Cortex of kidney (tissue), 1 donor: ENCODE results near the gene MAMLD1.
A peak's percentile ranks its signal among the peaks of the same experiment; 100 is the strongest.

Source experiments
- DNase-seq: peaks from one replicate; lab custom pipeline; 2025; lab: John Stamatoyannopoulos, UW

The MAMLD1 gene

DNA sequence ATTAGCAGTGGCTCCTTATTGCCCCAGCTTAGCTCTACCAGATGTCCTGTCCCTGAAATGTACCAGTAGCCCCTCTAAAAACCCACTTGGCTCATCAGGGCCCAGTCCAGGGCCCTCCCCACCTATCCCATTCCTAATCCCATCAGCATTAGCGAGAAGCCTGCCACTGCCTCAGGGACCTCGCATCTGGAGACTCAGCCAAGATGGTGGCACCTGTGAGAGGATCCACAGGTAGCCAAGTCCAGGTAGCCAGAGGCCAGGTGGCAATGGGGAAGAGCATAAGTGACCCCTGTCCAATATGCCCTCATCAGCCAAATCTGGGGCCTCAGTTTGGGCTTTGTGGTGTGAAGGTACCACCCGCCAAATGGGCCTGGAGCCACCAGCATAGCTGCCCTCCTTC is 97.7 kb downstream of the MAMLD1 start:
- no peak for DNase-seq

GRCh38 chrX:150463566-150463965 is 100.4 kb downstream of the MAMLD1 start:
- DNase-seq, result no peak

DNA sequence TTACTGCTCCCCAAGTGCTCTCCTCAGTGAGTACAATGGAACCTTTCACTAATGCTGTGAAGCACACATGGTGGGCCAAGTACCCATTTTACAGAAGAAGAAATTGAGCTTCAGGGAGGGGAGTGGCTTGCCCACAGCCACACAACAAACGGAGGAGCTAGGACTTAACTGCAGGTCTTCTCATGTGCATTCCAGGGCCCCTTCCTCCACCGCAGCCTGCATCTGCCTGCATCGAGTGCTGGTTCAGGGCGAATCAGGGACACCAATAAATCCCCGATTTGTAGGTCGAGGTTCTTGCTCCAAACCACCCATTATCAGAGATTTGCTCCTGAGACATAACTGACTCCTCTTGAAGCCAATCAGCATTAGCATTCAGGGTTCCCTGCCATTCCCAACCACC is 100.9 kb downstream of the MAMLD1 start:
- DNase-seq, result no peak

DNA sequence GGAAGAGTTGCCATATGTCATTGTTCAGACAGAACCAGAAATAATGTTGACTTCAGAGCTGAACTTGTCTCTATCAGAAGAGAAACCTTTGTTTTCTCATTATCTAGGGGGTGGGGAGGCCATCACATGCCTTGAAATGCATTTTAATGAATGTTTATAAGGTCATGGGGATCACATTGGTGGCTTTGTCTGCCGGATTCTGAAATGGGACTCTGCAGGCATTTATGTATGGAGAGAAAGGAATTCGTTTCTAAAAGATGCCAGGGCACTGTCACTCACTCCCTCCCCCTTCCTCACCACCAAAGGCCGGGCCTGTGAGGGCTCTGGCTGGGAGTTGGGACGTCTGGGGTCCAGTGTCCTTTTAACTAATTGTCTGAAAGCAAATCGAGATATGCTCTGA is 102.2 kb downstream of the MAMLD1 start:
- DNase-seq, result no peak

GRCh38 chrX:150465881-150466775 is 103.0 kb downstream of the MAMLD1 start:
- peak; percentile 1 for DNase-seq

DNA sequence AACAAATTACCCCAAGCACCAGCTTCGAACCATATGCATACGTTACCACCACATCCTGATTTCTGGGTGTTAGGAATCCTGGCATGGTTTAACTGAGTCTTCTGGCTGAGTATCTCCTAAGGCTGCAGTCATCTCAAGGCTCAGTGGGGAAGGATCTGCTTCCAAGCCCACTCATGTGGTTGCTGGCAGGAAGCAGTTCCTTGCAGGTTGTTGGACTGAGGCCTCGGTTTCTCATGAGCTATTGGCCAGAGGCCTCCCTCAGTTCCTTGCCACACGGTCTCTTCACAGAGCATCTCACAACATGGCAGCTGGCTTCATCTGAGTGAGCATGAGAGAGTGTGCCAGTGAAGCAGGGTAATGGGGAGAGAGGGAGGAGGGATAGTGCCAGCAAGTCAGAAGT is 109.2 kb downstream of the MAMLD1 start:
- DNase-seq, result no peak

- no peak for DNase-seq
These were observed 110.3 kb downstream of the MAMLD1 start for GRCh38 chrX:150473371-150473770.

DNA sequence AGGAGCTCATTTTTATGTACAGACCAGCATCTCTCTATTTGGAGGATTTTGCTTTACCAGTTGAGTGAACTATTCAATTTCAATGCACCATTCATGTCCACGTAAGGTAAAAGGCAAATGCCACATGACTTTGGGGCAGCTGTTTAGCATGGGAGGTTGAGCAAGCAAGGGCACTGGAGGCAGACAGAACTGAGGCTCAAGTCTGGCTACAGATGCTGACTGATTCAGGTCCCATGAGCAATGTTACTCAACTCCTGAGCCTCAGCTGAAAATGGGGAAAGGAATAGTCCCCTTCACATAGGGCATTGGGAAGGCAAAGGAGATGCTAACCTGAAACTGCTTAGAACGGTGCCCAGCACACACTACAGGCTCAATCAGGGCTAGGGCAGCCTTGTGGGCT is 112.3 kb downstream of the MAMLD1 start:
- no peak for DNase-seq

GRCh38 chrX:150476164-150476699 is 113.1 kb downstream of the MAMLD1 start:
- DNase-seq, result no peak

DNA sequence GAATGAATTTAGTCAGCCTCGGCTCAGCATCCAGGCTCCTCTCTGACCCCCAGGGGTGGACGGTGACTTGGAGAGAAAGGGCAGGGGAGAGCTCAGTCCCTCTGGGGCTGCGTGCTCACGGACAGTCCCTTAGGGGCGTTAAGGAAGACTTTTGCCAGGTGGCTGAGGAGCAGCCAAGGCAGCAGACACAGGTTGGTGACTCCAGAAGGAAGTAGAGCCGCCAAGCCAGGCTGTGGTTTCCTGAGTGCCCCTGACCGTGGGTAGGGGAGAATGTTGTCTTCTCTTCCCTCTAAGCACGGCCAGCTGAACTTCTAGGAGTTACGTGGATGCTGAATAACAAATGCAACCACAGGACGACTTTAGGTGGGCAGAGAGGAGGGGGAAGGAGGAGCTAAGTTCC is 114.3 kb downstream of the MAMLD1 start:
- no peak for DNase-seq

- DNase-seq, result no peak
These were observed 115.7 kb downstream of the MAMLD1 start for GRCh38 chrX:150478496-150479492.

DNA sequence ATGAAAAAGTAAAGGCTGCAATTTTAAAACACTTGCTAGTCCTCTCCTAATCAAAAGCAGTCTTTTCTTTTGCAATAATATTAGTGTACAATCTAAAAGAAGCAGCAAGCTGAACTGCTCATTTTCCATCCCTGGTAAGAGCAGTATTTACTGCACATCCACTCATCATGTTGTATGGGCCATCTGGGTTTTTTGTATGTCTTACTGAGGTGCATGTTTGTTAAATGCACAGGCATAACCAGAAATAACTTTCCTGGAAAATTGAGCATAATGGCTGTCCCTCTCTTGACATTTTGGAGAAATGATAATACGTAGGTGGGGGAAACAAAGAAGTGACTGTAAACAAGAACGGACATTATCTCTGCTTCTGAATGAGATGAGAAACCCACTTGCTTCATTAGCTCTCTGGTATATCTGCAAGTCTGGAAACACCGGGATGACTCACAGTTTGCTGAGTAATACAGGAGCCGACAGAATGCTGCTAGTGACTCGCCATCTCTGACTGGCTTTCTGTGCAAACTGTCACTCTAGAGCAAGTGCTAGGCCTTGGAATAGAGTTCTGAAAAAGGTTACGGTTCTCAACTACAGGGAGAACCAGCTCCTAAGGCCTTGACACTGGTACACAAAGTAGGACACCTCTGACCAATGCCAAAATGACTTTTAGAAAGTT is 119.6 kb downstream of the MAMLD1 start:
- DNase-seq, result no peak

- DNase-seq, result no peak
These were observed 120.4 kb downstream of the MAMLD1 start for GRCh38 chrX:150483356-150483985.

DNA sequence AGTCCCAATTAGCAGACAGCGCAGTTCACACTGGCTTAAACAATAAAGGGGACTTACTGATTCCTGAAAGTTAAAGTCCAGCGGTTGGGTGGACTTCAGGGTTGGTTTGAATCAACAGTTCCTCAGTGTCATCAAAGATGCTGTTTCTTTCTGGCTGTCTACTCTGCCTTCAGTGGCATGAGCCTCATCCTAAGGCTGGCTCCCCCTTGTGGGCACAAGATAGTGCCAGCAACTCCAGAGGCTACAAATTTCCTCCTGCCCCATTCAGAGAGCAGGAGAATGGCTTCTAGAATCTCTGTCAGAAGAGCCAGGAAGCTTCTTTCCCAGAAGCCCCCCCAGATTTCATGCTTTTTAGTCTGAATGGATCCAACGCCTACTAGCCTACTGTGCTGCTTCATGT is 122.9 kb downstream of the MAMLD1 start:
- no peak for DNase-seq

DNA sequence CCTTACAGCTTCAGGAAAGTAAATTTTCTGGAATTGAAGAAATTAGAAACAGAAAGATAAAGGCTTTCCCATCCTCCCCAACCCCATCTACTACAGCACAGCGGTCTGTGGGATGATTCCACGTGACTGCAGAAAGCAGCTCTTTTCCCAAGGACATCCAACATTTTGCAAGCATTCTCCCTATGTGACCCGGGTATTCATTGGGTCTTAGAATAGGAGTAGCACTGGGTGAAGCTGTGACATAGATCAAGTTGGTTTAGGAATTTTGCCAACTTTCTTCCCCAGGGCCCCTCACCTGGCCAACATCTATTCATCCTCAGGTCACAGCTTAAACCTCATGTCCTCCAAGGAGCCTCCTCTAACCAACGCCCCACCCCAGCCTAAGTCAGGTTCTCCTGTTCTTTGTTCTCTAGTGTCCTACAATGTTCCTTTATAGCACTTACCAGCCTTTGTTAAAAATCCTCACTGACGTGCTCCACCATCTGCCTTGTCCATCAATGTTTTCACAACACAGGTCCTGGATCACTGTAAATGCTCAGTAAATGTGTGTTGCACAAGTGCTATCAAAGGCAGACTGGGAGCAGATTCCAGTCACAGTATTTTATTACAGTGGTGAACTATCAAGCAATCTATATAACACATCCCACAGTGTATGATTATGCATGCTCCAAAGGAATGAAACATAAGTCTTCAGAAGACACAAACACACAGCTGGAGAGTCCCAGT is 124.4 kb downstream of the MAMLD1 start:
- DNase-seq, result no peak

- DNase-seq, result no peak
These were observed 126.4 kb downstream of the MAMLD1 start for GRCh38 chrX:150489359-150490015.

DNA sequence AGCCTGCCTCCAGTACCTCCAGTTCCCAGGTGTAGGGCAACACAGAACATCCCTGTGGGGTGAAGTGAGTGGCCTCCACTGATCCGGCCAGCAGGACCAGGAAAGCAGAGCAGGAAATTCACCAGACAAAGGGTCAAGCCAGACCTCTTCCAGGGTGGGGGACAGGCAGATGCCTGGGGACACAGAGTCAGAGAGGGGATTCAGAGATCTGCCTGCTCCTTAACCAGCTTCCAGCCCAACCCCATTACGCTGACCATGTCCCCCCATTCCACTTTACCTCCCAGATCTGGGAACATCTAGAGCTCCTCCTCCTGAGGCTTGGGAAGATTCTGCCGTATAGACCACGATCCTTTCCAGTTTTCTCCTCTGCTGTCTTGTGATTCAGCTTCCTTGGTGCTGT is 132.4 kb downstream of the MAMLD1 start:
- DNase-seq, result no peak

DNA sequence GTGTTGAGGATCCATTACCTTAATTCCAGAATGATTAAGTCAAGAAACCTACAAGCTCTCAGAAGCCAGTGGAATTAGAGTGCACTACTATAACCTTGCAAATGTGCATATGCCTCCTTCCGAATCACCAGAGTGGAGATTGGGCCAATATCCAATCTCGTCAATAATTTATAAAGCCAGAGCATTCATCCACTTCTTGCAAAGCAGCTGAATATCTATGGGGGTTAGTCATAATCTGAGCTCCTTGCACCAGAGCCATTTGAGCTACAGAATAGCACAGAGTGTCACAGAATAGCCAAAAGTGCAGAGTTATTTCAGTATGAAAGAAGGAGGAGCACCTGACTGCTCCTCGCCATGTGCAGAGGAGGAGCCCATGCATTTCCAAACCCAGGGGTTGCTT is 136.1 kb downstream of the MAMLD1 start:
- no peak for DNase-seq

- no peak for DNase-seq
These were observed 139.0 kb downstream of the MAMLD1 start for GRCh38 chrX:150502091-150502490.
